ENCODE data around the gene RPL15.

The RPL15 gene

DNA sequence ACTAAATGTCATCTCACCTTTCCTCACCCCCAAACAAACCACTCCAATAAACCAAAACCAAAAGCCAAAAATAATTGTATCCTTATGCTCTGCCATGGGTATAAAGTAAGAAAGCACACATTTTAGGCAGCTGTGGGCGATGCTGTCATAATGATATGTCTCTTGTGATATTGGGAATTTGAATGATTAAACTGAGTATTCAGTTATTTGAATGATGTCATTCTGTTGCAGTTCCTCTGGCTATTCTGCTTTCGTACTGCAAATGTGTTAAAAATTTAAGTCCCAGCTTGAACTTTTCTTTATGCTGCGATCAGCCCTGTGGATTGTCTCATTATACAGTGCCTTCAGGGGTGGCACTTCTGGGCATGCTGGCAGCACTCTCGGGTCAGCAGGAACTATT is 17.3 kb downstream of the RPL15 start:
- DNase-seq: no peak

DNA sequence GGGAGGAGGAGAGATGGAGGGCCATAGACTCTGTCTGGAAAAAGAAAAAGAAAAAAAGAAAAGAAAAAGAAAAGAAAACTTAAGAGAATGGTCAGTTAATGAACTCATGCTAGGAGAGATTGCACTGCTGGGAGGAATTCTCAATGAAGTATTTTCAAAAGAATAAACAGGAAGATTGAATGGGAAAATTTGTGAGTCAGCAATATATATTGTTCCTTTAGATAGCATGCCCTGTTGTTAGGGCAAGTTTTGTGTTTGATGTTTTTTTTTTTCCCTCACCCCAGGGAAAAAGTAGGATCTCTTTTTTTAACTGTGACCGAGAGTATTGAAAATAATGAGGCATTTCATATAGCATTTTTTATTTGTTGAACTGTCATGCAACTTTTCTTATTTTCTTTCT is 20.4 kb downstream of the RPL15 start:
- DNase-seq: no peak

DNA sequence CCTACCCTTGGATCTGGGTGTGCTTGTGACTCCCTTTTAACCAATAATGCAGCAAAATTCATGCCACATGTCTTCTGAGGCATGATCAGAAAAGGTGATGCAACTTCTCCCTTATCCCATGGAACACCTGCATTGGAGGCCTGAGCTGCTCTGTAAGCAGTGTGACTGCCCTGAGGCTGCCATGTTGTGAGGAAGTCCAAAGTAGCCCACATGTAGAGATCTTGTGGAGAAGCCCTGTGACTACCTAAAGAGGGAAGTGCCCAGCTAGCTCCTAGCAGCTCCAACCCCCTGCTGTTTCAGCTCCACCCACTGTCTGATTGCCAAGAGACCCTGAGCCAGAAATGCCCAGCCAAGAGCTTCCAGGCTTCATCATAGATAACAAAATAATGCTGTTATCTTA is 21.8 kb downstream of the RPL15 start:
- no peak for DNase-seq

DNA sequence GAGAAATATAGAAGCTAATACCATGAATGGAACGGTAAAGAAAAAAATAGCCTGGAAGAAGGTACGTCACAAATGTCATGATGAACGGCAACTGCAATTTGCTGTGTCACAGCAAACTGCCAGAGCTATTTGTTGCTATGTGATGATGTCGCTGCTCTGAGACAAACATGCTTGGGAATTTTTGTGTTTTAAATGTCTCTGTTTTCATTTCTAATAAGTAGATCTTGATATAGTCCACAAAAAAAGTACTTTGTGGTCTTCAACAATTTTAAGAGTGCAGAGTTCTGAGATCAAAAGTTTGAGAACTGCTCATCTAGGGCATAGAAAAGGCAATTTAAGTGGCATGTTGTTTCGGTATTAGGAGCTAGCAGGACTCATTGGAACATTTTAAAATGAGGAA is 23.8 kb downstream of the RPL15 start:
- DNase-seq: no peak

DNA sequence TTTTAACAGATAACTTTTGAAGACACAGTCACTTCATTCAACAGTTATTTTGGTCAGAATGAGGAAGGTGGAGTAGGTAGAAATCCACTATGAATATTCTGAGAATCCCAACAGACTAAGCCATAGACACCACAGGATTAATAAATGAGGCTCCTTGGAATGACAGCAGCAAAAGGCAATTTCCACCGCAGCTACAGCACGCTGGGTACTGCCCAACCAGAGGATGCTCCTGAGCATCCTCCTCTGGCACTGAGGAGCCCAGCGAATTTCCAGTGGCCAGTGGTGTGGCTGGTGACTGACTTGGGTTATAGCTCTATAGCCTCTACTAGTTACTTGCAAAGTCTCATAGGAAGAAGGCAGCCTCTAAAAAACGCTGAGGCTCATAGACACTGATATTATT is 24.5 kb downstream of the RPL15 start:
- no peak for DNase-seq

DNA sequence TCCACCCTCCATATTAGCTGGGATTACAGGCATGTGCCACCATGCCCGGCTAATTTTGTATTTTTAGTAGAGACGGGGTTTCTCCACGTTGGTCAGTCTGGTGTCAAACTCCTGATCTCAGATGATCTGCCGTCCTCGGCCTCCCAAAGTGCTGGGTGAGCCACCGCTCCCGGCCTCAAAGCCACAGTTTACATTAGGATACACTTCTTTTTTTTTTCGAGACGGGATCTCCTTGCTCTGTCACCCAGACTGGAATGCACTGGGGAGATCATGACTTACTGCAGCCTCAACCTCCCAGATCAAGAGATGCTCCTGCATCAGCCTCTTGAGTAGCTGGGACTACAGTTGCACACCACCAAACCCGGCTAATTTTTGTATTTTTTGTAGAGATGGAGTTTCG is 25.6 kb downstream of the RPL15 start:
- no peak for DNase-seq

DNA sequence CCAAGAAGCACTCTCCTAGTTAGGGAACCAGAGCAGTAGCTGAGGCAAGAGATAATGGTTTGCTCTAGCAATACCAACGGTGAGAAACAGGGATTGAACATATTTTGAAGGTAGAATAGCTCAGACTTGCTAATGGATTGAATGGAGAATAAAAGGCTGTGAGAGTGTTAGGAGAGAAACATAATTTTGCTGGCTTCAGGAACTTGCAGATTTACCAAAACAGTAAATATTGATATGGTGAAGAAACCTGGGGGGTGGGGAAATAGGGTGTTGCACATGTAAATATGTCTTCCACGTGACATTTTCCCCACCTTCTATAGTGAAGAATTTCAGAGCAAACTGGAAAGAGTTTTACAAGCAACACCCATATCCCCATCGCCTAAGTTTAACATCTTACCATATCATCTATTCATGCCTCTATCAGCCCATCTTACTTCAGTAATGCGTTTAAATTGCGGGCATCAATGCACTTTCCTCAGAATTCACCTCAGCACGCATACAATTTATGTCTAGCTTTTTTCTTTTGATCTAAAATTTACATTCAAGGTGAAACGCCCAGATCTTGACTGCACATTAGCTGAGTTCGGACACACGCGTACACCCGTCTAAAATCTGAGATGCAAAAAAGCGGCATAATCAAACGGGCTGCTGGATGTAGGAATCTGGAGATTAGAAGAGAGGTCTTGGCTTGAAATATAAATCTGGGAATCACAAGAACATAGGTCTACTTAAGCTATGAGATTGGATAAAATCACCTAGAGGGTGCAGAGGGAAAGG is 27.3 kb downstream of the RPL15 start:
- DNase-seq: no peak

DNA sequence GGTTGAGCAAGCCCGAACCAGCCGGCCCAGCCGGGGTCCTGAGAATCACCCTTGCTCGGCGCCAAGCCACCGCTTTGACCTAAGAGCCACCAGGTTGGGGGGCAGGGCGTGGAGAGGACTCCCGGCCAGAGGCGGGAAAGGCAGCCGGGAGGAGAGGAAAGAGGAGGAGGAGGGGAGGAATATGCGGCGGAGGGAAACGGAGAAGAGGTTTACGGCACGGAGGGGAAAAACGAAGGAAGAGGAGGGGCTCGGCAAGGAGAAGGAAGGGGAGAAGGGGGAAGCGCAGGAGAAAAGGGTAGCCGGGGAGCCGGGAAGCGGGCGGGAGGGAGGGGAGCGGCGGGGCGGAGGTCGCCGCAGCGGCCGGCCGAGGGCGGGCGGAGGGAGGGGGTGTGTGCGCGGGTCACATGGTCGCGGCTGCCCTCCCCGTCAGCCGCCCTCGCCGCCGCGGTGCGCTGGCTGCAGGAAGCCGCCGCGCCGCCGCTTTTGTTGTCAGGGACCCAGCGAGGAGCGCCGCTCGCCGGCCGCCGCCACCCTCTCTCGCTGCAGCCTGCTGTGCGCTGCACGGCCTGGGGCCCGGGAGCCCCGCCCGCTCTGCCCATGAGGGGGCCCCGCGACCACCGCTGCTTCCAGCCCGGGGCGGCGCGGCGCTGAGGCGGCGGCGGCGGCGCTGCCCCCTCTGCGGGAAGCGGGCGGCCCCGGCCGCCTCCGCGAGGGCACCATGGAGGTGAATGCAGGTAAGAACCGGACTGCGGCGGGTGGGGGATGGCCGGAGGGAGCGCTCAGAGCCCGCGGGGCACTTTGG is 28.1 kb downstream of the RPL15 start, which contains the start of gene NR1D2:
Gene NR1D2, plus strand, starts transcription at position 426 of the 802 bp plus-strand sequence. Its CDS starts 293 bp downstream, at position 719.
- DNase-seq: peak; percentile 90

DNA sequence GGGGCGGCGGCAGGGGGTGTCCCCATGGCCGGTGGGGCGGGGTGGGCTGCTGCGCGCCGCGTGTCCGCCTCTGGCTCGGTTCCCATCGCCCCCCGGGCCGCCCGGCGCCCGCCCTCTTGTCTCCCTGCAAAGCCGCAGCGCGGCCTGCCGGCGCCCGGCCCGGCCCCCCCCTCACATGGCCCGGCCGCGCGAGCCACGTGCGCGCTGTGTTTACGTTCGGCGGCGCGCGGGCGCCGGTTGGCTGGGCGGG is 28.7 kb downstream of the RPL15 start:
- DNase-seq: no peak

DNA sequence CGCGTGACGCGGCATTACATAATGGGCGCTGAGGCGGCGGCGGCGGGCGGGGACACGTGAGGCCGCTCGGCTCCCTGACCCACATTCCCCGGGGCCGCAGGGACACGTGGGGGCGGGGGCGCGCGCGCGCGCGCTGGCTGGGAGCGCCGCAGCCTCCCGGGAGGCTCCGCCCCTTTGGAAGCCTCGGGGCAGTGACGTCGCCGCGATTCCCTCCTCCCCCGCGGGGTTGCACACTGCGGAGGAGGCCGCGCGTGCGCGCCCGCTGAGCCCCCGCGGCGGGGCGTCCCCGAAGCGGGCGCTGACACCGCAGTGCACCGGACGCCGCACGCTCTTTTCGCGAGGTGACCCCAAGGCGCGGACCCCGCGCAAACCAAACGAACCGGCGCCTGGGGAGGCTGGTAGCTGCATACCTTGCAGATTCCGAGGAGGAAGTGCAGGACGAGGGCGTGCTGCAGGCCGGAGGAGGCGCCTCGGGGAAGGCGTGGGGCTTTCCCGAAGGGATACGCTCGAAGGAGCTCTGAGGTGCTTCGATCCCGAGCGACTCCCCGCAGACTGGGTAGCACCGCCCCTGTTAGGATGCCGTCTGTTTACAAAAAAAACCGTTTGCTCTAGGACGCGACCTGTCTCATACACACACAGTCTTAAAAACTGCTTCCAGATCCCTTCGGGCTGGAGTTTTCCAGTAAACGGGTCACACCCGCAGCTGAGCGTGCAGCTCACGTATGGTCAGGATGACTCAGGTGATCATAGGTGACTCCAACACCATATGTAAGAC is 29.2 kb downstream of the RPL15 start:
- DNase-seq: peak; percentile 99

DNA sequence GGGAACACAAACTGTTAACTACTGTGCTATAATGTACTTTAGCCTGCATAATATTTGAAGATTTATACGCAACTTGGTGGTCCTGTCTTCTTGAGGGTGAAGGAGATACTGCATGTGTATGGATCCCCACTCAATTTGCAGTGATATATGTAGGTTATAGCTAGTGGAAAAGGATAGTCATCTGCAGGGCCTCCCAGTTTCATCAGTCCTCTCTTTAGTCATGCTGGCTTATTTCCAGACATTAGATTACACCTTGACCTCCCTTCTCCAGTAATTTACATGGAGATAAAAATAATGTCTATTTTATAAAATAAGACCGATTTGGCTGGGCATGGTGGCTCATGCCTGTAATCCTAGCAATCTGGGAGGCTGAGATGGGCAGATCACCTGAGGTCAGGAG is 31.8 kb downstream of the RPL15 start:
- DNase-seq: no peak

DNA sequence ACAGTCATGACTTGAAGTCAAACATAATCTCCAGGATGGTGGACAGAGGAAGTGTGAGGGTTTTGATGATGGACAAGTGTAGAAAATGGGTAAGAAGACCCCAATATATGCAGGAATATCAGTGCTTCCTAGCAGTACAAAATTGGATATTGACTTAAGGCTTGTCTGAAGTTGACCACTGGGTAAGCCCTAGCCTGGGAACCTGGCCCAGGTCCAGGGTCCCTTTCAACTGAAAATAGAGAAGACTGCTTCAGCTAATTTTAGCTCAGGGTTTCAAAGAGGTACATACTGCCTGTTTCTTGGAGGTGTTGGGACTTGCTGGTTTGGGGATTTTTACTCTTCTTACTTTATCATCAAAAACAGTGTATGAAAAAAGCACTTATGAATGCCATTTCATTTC is 32.9 kb downstream of the RPL15 start:
- no peak for DNase-seq

DNA sequence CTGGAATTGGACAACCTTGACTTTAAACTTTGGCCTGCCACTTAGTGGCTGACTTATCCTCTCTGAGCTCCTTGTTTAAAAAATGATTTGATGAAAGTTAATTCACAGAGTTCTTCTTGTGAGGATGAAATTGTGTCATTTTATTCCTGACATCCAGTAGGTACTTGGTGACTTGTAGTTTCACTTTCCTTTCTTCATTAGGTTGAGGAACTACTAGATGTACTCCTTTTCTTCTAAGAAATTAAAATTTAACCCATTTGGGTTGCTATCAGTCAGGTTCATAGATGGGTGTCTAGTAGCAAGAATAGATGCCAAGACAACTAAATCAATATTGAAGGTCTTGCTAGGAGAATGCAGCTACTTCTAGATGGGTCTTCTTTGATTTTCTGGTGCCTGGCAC is 33.4 kb downstream of the RPL15 start:
- DNase-seq: peak; percentile 37

DNA sequence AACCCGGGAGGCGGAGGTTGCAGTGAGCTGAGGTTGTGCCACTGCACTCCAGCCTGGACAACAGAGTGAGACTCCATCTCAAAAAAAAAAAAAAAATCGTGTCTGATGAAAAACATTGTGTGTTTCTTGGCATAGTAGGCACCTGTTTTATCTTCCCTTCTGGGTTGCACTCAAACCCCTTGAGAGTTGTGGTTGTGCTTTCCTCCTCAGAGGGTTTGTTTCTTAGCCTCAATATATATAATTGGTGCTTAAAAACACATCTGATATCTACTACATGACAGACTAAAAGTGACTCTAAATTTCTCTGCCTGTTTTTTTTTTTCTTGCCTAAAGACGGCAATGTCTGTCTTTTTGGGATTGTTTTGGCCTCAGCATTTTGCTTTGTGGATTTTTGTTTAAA is 35.7 kb downstream of the RPL15 start:
- no peak for DNase-seq

DNA sequence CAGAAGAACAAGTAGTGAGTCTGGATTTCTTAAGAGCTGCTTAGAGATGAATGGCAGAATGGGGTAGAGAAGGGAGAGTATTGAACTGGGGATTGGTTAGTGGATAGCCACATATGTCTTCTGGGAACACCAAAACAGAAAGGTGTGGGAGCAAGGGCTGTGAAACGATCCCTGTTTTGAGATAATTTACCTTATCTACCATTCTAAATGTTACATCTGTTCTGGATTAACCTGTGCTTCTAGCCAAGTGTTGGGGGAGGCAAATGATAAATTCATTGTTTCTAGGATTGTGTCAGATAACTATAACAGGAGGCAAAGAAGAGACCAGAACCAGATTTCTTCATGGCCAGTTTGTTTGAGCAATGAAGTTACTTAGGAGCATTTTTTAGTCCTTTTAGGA is 36.6 kb downstream of the RPL15 start:
- no peak for DNase-seq

DNA sequence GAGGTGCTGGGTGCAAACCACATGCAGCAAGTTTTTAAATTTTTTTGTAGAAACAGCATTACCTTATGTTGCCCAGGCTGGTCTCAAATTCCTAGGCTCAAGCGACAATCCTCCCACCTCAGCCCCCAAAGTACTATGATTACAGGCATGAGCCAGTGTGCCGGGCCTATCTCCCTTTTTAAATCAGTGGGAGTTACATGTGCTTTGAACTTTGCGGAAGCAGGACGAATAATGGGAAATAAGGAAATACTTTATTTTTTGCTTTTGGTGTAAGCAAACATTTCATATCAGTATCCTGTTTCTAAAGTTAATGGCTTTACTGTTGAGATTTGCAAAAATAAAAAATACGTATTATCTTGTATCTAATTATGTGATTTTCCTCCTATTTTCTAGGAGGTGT is 37.2 kb downstream of the RPL15 start:
- no peak for DNase-seq

DNA sequence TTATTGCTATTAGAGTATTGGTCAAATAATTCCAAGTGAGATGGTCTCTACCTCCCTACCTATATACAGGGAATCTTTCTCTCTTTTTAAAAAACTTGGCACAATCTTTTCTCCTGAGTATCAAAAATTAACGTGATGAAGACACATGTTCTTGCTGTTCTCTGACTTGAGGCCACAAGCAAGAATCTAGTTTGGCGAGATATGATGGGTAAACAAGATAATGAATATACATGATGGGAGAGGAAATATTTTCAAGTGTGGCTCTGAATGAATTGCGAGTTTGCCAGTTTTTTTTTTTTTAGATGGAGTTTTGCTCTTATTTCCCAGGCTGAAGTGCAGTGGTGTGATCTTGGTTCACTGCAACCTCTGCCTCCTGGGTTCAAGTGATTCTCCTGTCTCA is 39.8 kb downstream of the RPL15 start:
- no peak for DNase-seq

DNA sequence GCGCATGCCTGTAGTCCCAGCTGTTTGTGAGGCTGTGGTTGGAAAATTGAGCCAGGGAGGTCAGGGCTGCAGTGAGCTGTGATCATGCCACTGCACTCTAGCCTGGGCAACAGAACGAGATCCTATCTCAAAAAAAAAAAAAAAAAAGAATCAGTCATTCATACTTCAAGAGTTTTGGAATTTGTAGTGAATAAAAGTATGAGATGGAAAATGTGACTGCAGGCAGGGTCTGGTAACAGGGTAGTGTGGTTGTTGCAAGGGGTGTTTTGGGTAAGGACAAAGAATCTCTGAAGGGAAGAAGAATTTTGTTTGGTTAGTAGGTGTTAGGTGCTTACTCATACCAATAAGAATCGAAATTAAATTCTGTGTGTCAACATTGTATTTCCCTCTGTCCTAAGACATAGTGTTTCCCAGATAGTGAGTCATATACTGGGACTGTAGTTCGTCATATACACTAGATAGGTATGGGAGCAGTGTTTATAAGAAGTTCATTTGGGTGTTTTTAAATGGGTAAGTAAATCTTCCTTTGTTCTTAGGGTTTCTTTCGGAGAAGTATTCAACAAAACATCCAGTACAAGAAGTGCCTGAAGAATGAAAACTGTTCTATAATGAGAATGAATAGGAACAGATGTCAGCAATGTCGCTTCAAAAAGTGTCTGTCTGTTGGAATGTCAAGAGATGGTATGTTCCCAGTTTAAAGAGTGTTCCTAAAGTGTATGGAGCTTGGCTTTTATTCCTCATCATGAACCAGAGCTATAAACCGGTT is 42.4 kb downstream of the RPL15 start:
- DNase-seq: no peak

DNA sequence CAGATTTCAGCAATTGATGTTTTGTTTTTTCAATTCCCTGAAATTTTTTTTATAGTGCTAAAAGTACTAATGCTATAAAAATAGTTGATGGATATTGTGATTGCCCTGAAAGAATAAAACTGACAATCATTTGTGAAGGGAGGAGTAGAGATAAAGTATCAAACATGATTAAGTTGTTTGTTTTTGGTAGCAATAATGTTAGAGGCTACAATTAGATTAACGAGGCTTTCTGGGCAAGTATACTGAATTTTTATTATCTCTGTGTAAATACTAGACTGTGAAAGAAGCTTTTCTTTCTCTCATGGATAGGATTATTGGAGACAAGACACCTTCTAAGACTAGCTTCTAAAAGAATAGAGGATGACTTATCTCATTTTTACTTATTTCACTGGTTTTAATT is 43.7 kb downstream of the RPL15 start:
- DNase-seq: no peak

DNA sequence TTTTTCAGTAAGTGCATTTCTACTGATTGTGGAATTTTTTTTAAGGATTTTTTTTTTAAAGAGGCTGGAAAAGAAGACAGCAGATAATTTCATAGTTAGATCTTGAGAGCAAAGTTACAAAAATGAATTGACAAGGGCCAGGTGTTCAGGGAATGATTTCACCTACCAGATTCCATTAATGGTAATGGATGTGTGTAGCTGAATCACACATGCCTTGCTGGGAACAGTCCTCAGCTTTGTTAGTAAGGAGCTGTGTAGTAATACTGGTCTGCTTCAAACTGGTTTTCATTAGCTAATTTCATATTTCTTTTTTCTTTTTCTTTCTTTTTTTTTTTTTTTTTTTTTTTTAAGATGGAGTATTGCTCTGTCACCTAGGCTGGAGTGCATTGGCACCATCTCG is 44.1 kb downstream of the RPL15 start:
- no peak for DNase-seq

DNA sequence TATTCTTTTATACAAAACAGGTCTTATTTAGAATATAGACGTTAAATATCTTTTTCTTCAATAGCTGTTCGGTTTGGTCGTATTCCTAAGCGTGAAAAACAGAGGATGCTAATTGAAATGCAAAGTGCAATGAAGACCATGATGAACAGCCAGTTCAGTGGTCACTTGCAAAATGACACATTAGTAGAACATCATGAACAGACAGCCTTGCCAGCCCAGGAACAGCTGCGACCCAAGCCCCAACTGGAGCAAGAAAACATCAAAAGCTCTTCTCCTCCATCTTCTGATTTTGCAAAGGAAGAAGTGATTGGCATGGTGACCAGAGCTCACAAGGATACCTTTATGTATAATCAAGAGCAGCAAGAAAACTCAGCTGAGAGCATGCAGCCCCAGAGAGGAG is 45.0 kb downstream of the RPL15 start:
- no peak for DNase-seq

DNA sequence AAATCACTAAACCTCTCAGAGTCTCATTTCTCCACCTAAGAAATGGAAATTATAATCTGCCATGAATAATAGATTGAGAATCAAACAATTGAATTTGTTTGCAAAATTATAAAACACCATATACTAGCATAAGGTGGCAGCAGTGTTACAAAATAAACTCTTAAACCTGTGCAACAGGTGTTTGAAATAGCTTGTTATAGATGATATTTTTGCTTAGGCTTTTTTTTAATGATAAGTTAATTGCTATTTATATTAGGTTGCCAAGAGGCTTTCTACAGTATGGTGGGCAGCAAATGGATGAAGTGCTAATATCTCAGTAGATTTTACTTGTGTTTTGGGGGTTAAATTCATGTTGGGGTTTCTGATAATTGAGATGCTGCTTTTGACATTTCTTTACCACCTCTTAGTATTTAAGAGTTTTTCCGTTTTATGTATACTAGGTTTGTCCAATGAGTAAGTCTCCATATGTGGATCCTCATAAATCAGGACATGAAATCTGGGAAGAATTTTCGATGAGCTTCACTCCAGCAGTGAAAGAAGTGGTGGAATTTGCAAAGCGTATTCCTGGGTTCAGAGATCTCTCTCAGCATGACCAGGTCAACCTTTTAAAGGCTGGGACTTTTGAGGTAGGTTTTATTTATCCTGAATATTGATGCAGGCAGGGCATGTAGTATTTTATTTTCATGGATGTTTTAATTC is 47.8 kb downstream of the RPL15 start:
- DNase-seq: no peak

DNA sequence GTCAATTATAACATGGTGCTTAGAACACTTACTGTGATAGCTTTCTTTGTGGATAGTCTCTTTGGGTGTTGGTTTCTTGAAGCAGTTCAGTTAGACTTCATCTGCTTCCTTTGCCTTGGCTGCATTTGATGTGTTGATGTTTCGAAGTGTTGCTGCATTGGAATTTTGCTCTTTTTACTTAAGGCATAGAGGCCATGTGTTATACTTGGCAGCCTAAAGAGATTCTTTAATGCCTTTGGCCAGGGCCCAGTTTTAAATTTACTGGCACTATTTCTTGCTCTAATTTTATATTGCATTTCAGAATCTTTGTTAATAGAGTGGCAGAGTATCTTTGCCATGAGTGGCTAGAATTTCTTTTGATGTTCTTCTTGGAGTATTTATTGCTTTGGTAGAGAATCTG is 49.4 kb downstream of the RPL15 start:
- DNase-seq: no peak

All from suppressor macrophage treated with lipopolysaccharide for 4 hours (primary cell).